Large intestine (tissue), 3 donors: ENCODE results near the gene GRIN2A. TPM values are rescaled to one million over a fixed set of nuclear protein-coding genes. Genes with fewer than 3 reads are reported as not detected.

Source experiments
- DNase-seq, 2 donors: peaks; one replicate each; pipeline versions ENCODE4 v3.0.0 to v3.0.0-alpha.2; 2013
- H3K27ac ChIP-seq: one replicate; pipeline ENCODE4 v1.5.1; 2013; ENCODE audit warnings: low read length
- H3K27me3 ChIP-seq: 2 replicates; pipeline ENCODE4 v1.6.1; 2013; ENCODE audit warnings: low read length; ENCODE audit not compliant: control insufficient read depth, insufficient read depth
- H3K36me3 ChIP-seq: 2 replicates; pipeline ENCODE4 v1.6.1; 2013; ENCODE audit warnings: low read length; ENCODE audit not compliant: control insufficient read depth, insufficient read depth
- H3K4me1 ChIP-seq: one replicate; pipeline ENCODE4 v1.6.1; 2013; ENCODE audit warnings: low read length; ENCODE audit not compliant: control insufficient read depth, insufficient read depth
- H3K4me3 ChIP-seq: one replicate; pipeline ENCODE4 v1.5.1; 2013; ENCODE audit warnings: low read length
- H3K9me3 ChIP-seq: one replicate; pipeline ENCODE4 v1.6.1; 2013; ENCODE audit warnings: mild to moderate bottlenecking, low read depth, low read length, moderate library complexity; ENCODE audit not compliant: control insufficient read depth
- WGBS: methylation state at CpG from one replicate; pipeline ENCODE4 v1.1.5; 2013; ENCODE audit warnings: low lambda C conversion rate; ENCODE audit not compliant: insufficient coverage; 5-methylcytosine and 5-hydroxymethylcytosine counted together
- polyA plus RNA-seq: library from polyadenylated mRNA; unstranded; fragments of 120-200 nt; gene quantifications from one replicate; pipeline ENCODE4 v1.2.1, GENCODE V29; 2013

GRIN2A gene
- polyA plus RNA-seq, 1 donor: 0.10 TPM

GRCh38 chr16:9953908-9954570 is 228.2 kb downstream of the GRIN2A start:
- no peaks in the 10 kb centered on the region for H3K4me1 ChIP-seq
- WGBS: 89% methylated on average over 6 of the region's 7 CpGs
- no peaks in the 10 kb centered on the region for H3K9me3 ChIP-seq
- H3K4me3 ChIP-seq: no peak overlapping the region
- no peaks in the 10 kb centered on the region for H3K27me3 ChIP-seq
- no peaks in the 10 kb centered on the region for H3K36me3 ChIP-seq
- no peak for DNase-seq
- H3K27ac ChIP-seq: no peak overlapping the region

GRCh38 chr16:9950658-9951057 is 231.6 kb downstream of the GRIN2A start:
- H3K27ac ChIP-seq: no peak overlapping the region
- no peaks in the 10 kb centered on the region for H3K36me3 ChIP-seq
- no peak for DNase-seq
- no peaks in the 10 kb centered on the region for H3K27me3 ChIP-seq
- no peak overlapping the region for H3K4me3 ChIP-seq
- no peaks in the 10 kb centered on the region for H3K4me1 ChIP-seq
- no peaks in the 10 kb centered on the region for H3K9me3 ChIP-seq
- 80% methylated on average over 1 of the region's 7 CpGs for WGBS

- no peak overlapping the region for H3K27ac ChIP-seq
- no peak overlapping the region for H3K4me3 ChIP-seq
- no peak for DNase-seq
- H3K9me3 ChIP-seq: no peaks in the 10 kb centered on the region
- no peaks in the 10 kb centered on the region for H3K4me1 ChIP-seq
- WGBS: 97% methylated on average over 5 of the region's 5 CpGs
- no peaks in the 10 kb centered on the region for H3K36me3 ChIP-seq
- no peaks in the 10 kb centered on the region for H3K27me3 ChIP-seq
Measured at GRCh38 chr16:9949396-9949795, 232.8 kb downstream of the GRIN2A start.

GRCh38 chr16:9948933-9949332 is 233.3 kb downstream of the GRIN2A start:
- Histone ChIP-seq H3K4me1 (no peaks in the 10 kb centered on the region), H3K27me3 (no peaks in the 10 kb centered on the region), H3K36me3 (no peaks in the 10 kb centered on the region), H3K27ac (no peak overlapping the region), H3K9me3 (no peaks in the 10 kb centered on the region), H3K4me3 (no peak overlapping the region)
- no peak for DNase-seq
- 56% methylated on average over 3 of the region's 4 CpGs for WGBS

- Histone ChIP-seq H3K36me3 (no peaks in the 10 kb centered on the region), H3K9me3 (no peaks in the 10 kb centered on the region), H3K27ac (no peak overlapping the region), H3K4me1 (no peaks in the 10 kb centered on the region), H3K27me3 (no peaks in the 10 kb centered on the region), H3K4me3 (no peak overlapping the region)
- DNase-seq: no peak
- WGBS: no CpG with 5 or more reads among the region's 3 CpGs
Measured at GRCh38 chr16:9946022-9946720, 236.1 kb downstream of the GRIN2A start.

GRCh38 chr16:9943121-9943520 is 239.1 kb downstream of the GRIN2A start:
- no peak for DNase-seq
- H3K4me3 ChIP-seq: no peak overlapping the region
- H3K27ac ChIP-seq: no peak overlapping the region
- H3K36me3 ChIP-seq: no peaks in the 10 kb centered on the region
- H3K4me1 ChIP-seq: no peaks in the 10 kb centered on the region
- H3K9me3 ChIP-seq: no peaks in the 10 kb centered on the region
- H3K27me3 ChIP-seq: no peaks in the 10 kb centered on the region
- no CpG with 5 or more reads among the region's 5 CpGs for WGBS

GRCh38 chr16:9941245-9941644 is 241.0 kb downstream of the GRIN2A start:
- no peak for DNase-seq
- Histone ChIP-seq H3K4me3 (no peak overlapping the region), H3K9me3 (no peaks in the 10 kb centered on the region), H3K27ac (no peak overlapping the region), H3K4me1 (no peaks in the 10 kb centered on the region), H3K27me3 (no peaks in the 10 kb centered on the region), H3K36me3 (no peaks in the 10 kb centered on the region)
- no CpG with 5 or more reads among the region's 3 CpGs for WGBS

- Histone ChIP-seq H3K9me3 (no peaks in the 10 kb centered on the region), H3K27me3 (no peaks in the 10 kb centered on the region), H3K27ac (no peak overlapping the region), H3K4me1 (no peaks in the 10 kb centered on the region), H3K36me3 (no peaks in the 10 kb centered on the region), H3K4me3 (no peak overlapping the region)
- WGBS: no CpG with 5 or more reads among the region's 8 CpGs
- DNase-seq: no peak
Measured at GRCh38 chr16:9934723-9935508, 247.3 kb downstream of the GRIN2A start.

- DNase-seq: no peak
- Histone ChIP-seq H3K4me3 (no peak overlapping the region), H3K4me1 (no peaks in the 10 kb centered on the region), H3K27me3 (no peaks in the 10 kb centered on the region), H3K27ac (no peak overlapping the region), H3K36me3 (no peaks in the 10 kb centered on the region), H3K9me3 (no peaks in the 10 kb centered on the region)
- 40% methylated on average over 1 of the region's 5 CpGs for WGBS
Measured at GRCh38 chr16:9932919-9933653, 249.1 kb downstream of the GRIN2A start.

GRCh38 chr16:9932000-9932399 is 250.2 kb downstream of the GRIN2A start:
- H3K9me3 ChIP-seq: no peaks in the 10 kb centered on the region
- no peaks in the 10 kb centered on the region for H3K36me3 ChIP-seq
- H3K27ac ChIP-seq: no peak overlapping the region
- no peaks in the 10 kb centered on the region for H3K27me3 ChIP-seq
- H3K4me3 ChIP-seq: no peak overlapping the region
- WGBS: no CpG with 5 or more reads among the region's 1 CpG
- no peak for DNase-seq
- H3K4me1 ChIP-seq: no peaks in the 10 kb centered on the region
